ENCODE measurements around the gene AGPAT2.

DNA sequence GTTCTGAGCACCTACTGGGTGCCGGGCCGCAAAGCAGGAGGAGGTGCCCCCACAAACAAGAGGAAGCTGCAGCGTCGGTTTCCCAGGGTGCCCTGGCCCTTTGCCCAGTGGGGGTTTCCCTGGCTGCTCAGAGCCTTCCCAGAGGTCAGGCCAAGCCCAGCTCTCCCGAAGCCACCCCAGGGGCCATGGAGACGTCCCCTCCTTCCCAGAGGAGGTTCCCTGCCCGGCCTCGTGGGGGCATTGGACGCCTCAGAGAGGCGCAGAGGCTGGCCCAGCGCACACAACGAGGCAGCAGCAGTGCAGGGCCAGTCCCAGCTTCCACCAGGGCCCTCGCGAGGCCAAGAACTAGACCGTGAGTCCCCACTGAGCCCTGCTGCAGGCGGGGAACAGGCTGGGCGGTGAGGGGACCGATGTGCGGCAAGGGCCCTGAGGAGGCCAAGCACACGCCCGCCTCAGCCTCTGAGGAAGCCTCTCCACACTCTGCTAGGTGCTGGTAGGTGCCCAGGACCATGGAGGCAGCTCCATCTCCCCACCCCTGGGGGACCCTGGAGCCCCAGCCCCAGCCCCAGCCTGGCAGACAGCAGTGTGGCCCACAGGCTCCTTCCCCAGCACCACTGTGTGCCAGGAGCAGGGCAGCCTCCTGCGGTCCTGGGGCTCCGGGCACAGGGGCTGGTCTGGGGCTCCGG, 32.1 kb upstream of the AGPAT2 start:
- no peak for TF ChIP-seq EP300 (IDR thresholded peaks at IDR 0.05; ENCODE audit: borderline replicate concordance in 1 of 2, low read depth in 1 of 2, low read length in 1 of 2)
- TF ChIP-seq YY1 (IDR thresholded peaks at IDR 0.05; ENCODE audit: low read depth) = no peak
- TF ChIP-seq JUND (IDR thresholded peaks at IDR 0.05) = no peak
- no peak for TF ChIP-seq SIN3A (IDR thresholded peaks at IDR 0.05; ENCODE audit: borderline replicate concordance, low read depth, low read length)
